GM18873 (cell line): Measurements from ENCODE around the gene KCNQ1OT1.

Experiments
- ATAC-seq: cut with Tn5 transposase; IDR thresholded peaks from one replicate; pipeline ENCODE4 v1.9.1; 2021; ENCODE audit warnings: mild to moderate bottlenecking, moderate library complexity, moderate number of reproducible peaks; ENCODE audit not compliant: unreplicated experiment, low FRiP score

The KCNQ1OT1 gene

DNA sequence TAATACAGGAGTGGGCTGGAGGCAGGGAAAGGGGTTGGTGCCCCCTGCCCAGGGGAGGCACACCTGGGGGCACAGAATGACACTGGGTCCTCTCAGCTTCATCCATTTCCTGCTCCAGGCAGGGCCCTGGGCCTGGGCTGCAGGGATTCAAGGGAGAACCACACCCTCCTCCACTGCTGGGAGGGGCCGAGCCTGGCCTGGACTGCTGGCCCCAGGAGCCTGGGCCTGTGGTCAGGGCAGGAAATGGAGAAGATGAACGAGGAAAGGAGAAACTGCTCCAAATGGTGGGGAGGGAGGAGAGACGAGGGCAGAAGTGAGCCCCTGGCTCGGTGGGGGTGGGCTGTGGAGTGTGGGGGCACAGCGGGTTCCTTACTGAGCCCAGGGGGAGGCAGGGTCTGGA is 38.1 kb upstream of the KCNQ1OT1 start:
- ATAC-seq, result no peak

DNA sequence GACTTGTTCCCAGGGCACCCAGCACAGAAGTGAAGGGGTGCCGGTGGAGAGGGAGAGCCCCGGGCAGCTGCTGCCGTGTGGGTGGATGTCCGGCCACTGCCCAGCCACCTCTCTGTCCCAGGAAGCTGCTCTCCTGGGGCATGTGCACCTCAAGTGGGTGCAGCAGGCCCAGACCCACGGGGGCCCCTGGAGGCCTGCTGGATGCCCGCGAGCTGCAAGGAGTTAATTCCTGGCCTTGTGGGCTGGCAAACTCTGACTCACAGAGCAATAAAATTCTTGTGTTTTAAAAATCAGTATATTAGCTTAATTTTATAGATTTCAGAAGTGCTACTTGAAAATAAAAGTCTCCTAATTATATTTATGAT is 37.4 kb upstream of the KCNQ1OT1 start:
- ATAC-seq, result no peak

DNA sequence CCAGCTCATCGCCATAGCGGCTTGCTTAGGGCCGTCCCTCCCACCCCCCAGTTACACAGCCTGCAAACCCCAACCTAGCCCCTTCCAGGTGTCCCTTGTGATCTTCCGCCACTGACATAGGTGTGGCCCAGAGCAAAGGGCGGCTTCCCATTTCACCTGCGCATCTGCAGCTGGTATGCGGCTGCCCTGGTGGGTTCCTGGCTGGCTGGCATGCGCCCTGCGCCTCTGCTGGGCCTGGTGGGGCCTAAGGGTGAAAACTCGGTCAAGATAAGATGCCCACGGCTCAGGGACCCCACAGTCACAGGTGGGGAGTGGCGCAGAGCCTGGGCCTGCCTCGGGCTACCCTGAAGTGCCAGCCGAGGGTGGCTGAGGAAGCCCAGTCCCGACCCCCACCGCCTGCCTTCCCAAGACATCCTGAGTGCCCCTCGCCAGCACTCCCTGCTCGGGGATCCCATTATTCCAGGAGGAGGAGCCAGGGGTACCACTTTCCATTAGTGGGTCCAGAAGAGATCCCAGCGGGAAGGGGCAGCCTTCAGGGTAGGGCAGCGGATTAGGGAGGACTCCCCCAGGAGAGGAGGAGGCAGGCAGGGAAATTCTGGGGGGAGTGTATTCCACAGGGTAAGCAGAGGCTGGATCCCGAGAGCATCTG is 36.9 kb upstream of the KCNQ1OT1 start:
- no peak for ATAC-seq

DNA sequence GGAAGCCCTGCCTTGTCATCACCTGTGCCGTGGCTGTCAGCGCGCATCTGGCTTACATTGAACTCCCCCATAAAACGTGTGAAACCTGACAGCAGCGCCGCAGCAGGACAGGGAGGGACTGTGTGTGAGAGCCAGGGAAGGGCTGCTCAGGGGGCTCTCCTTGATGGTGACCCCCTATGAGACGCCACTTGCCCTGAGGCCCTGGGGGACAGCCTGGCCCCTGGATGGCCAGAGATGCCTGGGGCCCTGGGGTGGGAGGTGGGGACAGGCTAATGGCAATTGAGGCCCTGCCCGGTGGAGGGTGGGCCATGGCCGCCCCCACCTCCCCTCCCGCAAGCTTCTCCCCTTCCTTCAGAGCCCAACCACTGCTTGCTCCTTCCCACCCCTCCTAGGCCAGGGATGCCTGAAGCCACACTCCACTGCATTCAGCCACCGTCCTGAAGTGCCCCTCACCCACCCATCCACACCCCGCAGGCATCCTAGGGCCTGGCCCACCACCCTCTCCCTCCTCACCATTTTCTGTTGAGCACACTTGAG is 35.3 kb upstream of the KCNQ1OT1 start:
- ATAC-seq, result no peak

DNA sequence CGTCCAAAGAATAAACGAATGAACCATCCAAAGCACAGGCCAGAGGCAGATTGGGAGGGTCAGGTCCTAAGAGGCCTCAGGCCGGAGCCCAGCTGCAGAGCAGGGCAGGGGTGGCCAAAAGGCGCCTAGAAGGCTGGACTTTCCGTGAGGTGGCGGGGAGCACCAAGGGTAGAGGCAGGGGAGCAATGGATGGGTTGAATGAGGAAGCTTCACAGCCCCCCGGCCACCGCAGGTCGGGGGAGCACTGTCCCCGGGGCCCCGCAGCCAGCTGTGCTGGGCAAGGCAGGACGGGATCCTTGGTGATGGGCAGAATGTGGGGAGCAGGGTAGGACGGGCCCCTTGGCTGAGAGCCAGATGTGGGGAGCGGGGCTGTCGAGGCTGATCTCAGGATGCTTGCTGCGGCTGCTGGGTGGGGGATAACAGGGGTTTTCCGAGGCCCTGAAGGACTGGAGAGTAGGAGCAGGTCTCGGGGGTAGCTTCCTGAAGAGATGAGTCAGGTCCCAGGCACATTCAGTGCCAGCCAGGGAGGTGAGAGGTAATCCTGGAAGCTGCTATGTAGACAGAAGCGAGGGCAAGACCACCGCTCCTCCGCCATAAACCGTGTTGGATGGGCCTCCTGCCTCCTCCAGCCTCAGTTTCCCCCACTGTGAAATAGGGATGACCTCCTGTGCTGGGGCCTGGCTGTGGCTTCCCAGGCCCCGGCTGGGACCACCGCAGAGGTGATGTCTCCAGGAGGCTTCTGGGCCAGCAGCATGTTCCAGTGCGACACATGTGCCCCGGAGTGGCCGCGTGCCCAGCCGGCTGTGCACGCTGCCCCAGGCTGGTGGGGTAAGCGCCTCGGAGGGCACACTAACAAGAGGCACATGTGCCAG is 34.6 kb upstream of the KCNQ1OT1 start:
- no peak for ATAC-seq

DNA sequence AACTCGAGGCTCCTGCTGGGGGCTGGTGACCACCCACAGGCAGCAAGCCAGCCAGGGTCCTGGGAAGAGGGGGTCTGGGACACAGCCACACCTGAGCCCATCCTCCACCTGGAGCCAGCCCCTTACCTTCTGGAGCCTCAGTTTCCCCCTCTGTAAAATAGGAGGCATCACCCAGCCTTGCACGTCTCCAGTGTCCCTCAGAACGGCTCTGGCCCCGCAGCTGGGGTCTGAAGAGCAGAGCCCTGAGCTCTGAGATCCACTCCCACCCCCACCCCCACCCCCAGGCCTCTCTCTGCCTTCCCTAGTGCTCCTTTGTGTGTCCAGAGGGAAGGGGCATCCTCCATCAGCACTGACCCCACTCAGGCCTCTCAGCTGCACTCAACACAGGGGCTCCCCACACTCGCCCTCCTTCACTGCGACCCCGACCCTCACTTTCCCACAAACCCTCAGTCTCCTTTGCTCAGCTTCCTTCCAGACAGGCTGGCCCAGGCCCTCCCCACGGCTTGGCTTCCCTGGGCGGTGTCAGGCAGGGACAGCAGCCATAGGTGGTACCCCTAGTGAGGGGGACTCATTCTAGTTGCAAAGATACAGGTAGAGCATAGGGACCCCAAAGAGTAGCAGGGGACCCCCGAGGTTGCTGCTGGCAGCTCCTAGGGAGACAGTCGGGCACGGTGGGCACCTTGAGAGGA is 33.3 kb upstream of the KCNQ1OT1 start:
- ATAC-seq, result no peak

DNA sequence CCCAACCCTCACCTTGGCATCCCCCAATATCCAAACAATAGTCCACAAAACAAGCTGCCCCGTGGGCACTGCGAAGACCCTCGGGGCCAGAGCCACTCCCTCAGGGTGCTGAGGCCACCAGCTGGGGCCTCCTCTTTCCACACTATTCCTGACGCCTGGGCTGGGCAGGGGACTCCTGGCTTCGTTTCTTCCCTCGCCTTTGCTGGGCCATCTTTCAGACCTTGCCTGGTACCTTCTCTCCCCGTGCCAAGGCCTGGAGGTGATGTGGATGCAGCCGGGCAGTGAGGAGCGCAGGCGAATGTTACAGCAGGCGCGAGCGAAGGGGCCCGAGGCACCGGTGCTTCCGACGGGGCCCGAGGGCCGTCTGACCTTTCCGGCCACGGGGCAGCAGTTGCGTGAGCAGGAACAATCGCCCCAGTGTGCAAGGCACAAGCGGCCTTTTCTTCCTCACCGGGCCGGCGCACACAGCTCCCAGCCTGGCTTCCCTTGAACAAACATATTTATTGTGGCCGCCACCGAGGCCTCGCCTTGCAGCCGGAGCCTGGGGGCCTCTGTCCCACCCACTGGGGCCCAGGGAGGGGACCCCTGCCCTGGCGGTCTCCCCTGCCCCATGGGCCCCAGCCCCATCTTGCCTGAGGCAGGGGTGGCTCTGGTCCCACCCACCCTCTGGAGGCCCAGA is 32.6 kb upstream of the KCNQ1OT1 start:
- no peak for ATAC-seq

DNA sequence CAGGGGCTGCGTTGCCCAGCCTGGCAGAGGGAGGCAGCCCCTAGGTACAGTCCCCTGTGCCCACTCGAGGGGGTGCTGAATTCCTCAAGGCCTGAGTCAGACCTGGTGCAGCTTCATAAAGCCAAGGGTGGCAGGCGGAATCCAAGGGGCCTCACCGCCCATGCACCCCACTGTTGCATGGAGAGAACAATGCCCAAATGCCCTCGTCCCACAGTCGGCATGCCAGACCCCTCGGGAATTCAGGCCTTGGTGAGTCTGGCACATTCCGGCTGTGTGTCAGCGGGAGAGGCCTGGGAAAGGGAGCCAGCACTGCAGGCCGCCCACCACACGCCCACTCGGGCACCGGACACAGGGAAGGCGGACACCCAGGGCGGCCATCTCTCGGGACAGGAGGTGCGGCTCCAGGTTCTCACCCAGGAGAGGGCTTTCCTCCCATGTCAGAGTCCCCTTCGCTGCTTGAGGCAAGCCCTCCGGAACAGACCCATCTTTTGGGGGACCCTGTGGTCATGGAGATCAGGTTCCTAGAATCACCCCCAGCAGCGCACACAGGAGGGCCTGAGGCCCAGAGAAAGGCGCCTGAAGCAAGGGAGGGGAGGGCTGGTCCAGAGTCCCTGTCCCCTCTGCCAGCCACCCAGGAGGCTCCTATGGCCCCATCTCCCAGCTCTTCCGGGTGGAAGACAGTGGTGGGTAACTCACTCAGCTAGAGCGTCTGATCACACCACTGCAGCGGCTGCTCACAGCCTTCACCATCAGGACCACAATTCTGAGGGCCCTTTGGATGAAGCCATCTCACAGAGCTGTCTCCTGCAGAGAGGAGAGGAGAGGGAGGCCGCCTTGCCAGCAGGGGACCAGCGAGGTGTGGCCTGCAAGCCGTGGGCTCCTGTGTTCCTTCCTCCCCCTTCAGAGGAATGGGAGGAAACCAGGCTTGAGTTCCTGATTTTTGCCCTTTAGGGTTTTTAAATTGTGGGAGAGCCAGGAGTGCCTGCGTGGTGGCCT is 31.6 kb upstream of the KCNQ1OT1 start:
- ATAC-seq, result no peak

DNA sequence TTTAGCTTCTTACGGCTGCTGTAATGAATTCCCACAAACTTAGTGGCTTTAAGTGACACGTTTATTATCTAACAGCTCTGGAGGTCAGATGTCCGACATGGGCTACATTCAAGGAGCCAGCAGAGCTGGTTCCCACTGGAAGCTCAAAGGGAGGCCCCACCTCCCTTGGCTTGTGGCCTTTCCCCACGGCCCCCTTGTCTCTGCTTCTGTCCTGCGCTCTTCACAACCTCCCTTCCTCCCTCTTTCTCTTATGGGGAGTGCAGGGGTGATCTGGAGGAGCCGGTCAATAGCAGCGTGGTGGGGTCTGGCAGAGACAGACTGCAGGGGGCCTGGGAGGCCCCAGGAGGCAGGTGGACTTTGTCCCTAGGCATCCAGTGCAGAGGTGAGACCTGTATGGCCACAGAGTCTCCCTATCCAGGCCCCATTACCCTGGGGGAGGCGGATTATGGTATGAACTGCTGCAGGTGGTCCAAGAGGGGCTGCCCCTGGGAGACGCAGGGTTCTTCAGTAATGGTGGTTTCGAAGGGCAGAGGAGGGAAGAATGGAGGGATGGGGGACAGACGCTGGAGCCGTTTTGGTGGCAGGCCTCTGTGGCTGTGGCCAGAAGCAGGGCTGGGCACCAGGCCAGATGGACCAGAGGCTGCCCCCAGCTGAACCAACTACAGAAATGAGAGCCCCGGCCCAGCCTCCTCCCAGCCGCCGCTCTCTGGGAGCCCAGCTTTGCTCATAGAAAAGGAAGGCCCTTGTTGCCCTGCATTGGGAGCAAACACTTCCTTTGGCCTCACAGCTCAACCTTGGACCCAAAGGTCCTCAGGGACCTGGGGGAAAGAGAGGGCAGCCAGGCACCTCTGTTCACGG is 30.7 kb upstream of the KCNQ1OT1 start:
- ATAC-seq, result no peak

DNA sequence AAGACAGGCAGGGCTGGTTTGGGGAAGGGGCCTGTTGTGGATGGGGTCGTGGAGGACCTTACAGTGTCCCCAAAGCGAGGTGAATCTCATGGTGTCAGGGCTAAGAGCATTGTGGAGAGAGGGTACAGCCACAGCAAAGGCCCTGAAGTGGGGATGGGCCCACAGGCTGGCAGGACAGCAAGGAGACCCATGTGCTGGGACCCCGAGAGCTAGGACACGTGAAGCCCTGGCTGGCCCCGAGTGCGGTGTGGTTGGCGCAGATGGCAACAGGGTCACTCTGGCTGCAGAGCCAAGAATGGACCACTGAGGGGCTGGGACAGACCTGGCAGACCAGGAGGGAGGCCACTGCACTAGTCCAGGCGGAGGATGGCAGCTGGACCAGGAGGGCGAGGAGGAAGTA is 30.0 kb upstream of the KCNQ1OT1 start:
- no peak for ATAC-seq

DNA sequence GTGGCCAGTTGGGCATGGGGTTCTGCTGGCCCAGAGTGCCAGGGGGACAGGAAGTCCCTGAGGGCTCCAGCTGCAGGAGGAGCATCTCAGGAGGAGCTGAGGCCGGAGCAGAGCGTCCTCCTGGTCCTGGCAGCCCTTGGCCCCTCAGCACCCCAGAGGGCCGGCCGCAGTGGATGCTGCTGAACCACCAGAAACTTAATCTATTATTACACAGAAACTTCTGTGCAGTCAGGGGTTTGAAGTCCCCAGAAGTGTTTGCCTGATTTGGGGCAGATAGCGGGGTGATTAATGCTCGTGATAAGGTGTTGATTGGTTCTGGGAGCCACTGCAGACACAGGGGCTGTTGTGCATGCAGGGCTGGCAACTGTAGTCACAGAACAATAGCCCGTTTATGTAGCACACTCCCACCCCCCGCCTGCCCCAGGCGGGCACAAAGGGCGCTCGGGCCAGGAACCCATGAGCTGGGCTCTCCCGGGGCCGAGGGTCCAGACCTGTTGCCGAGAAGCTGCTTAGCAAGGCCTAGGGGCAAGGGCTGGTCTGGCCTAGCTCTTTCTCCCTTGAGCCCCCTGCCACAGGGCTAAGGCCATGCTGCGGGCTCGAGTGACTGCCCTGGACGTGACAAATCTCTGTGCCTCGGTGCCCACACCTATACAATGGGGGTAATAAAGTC is 29.0 kb upstream of the KCNQ1OT1 start:
- no peak for ATAC-seq

DNA sequence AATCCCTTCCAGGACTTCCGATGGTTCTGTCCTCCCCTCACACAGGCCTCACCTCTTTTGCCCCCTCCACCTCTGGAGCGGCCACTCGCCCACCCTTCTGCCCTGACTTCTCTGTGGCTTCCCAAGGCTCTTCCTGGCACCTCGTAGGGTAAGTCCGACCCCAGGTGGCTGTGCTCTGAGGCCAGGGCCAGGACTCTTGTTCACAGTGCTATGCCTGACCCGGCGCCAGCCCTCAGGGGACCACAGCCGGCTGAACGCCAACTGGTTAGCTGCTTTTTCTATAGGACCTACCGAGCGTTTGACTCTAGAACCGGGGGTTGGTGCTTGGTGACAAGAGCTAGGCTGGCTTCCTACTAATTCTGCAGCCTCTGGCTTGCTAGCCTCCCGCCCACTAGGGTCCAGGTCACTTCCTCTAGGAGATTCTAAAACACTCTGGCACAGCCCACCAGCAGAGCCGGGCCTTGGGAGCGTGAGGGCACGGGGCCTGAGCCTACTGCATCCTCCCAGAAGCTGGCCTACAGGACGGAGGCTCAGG is 28.4 kb upstream of the KCNQ1OT1 start:
- ATAC-seq, result no peak

DNA sequence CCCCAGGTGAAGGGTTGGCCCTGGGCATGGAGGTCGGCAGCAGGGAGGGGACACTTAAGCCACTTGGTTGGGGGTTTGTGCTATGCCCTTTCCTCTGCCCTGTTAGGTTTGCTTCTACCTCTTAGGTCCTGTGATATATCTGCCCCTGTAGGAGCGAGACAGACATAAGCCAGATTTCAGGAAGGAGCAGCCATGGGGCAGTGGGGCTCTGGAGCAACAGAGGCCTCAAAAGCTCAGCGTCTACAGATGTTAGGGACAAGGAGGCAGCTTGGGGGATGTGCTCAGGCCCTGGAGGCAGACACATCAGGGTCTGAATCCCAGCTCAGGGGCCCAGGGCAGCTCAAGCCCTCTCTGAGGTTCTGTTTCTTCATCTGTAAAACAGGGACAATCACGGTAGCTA is 27.2 kb upstream of the KCNQ1OT1 start:
- ATAC-seq, result no peak

DNA sequence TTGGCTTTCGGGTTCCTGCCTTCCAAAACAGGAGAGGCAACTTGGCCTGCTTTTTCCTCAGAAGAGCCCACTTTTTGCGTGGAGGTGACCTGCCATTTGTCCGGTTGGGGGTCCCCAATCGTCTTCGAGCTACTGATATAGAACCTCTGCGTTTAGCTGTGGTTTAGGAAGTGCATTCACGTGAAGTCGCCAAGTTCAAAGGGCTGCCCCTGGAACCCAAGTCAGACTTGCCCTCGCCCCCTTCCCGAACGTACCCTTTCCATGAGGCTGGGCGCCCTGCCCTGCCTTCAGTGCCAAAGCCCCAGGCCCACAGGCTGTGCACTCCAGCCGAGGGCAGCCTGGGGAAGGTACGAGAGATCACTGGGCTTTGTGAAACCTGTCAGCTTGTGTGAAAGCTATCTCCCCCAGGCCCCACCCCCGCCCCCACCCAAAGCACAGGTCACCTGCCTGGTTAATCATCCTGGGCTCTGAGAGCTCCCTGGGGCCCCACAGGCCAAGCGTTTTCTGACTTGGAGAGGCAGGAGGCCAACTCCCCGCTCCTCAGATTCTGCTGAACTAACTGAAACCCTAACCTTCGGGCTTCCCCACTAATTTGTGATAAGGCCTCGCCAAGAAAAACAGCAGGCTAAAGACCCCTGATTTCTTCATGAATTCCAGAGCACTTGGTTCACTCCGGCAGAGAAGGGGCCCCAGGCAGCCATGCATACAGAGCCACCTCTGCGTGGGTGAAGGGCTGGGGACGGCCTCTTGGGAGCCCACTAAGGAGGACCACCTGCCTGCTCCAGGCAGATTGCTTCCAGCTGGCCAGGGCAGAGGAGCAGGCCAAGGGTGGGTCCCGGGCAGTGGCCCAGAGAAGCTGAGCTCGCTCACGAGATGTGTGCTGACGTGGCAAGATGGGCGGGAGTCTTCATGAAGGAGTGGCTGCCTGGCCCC is 25.8 kb upstream of the KCNQ1OT1 start:
- ATAC-seq, result no peak

DNA sequence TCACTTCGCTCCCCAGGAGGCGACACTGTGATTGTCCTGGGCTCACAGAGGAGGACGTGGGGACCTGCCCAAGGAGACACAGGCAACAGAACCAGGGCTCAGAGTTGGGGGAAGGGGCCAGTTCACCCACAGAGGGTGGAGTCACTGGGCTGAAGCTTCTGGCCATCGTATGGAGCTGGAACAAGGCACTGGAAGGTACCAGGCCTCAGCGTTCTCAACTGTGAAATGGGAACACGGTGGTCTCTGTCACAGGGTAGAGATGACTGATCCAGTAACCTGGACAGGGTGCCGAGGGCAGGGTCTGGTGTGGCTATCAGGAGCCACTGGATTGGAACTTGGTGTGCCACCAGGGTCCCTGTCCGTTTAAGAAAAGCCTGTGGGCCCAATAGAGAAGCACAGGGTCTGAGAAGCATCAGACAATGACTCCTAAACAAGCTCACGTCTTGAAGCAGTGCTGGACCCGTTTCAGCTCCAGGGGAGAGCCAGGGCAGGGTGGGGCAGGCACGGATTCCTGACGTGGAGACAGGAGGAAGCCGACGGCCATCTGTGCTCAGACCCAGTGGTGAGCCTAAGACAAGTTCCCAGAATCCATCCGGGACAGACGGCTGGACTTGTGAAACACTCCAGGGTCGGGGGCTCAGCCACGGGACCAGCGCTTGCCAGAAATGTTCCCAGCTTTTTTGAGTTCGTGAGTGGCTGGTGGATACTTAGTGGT is 25.0 kb upstream of the KCNQ1OT1 start:
- no peak for ATAC-seq

DNA sequence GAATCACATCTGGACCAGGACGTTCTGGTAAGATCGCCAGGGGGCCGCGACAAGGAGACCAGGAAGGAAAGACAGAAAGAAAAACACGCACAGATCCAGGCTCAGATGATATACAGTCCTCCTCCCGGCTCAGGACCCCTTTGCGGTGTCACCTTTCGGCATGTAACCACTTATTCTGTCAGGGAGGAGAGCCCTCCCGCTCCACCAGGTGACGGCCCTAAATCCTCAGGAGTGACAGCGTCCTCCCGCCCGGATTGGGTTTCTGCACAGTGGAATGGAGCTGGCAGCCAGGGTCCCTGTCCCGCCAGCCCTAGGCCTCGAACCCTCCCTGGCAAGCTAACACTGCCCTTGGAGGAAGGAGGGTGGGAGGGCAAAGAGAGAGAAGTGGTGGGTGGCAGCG is 24.3 kb upstream of the KCNQ1OT1 start:
- ATAC-seq, result no peak
